ENCODE measurements around the gene CEP76. TPM values are rescaled to one million over a fixed set of nuclear protein-coding genes. Genes with fewer than 3 reads are reported as not detected.
A peak's percentile ranks its signal among the peaks of the same experiment; 100 is the strongest.
"Not testable (repeated sequence)": the region's sequence is repeated elsewhere in the genome, so short reads cannot be mapped to it uniquely, and the experiment has no call there.

The CEP76 gene
- total RNA-seq, 1 donor from 2014 or later = 7.2 TPM

DNA sequence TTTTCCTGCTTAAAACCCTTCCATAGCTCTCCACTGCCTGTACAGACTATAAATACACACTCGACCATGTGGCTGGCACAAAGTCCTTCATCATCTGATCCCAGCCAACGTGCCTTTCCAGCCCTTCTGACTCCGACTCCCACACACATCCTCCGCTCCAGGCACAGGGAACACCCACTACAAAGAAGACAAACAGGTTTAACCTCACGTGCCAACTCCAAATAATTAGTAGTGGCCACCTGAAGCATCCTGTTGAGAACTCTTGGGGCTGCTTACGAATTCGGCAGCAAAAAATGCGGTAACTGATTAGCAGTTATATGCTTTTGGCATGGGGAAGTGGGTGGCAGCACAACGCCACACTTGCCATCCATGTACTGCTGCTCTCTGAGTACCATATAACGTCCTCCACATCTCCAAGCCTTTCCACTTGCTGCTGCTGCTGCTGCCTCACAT is 56.7 kb downstream of the CEP76 start:
- Mint-ChIP-seq H3K4me1 (ENCODE audit: unreplicated experiment) (peaks cover 38% of the 10 kb centered on the region), H3K36me3 (ENCODE audit: unreplicated experiment) (peaks cover 3% of the 10 kb centered on the region), H3K9me3 (ENCODE audit: unreplicated experiment) (no peaks in the 10 kb centered on the region), H3K27ac (ENCODE audit: unreplicated experiment) (peak overlapping the region; percentile 64), H3K27me3 (ENCODE audit: unreplicated experiment) (no peaks in the 10 kb centered on the region), H3K4me3 (ENCODE audit: unreplicated experiment) (no peak overlapping the region)
- TF ChIP-seq, protein P1, sequence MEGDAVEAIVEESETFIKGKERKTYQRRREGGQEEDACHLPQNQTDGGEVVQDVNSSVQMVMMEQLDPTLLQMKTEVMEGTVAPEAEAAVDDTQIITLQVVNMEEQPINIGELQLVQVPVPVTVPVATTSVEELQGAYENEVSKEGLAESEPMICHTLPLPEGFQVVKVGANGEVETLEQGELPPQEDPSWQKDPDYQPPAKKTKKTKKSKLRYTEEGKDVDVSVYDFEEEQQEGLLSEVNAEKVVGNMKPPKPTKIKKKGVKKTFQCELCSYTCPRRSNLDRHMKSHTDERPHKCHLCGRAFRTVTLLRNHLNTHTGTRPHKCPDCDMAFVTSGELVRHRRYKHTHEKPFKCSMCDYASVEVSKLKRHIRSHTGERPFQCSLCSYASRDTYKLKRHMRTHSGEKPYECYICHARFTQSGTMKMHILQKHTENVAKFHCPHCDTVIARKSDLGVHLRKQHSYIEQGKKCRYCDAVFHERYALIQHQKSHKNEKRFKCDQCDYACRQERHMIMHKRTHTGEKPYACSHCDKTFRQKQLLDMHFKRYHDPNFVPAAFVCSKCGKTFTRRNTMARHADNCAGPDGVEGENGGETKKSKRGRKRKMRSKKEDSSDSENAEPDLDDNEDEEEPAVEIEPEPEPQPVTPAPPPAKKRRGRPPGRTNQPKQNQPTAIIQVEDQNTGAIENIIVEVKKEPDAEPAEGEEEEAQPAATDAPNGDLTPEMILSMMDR (IDR thresholded peaks at IDR 0.05) = no peak
- DNase-seq (ENCODE audit: extremely low spot score, unreplicated experiment) = no peak

- no peaks in the 10 kb centered on the region for H3K9me3 Mint-ChIP-seq (ENCODE audit: unreplicated experiment)
- TF ChIP-seq, protein P1 (IDR thresholded peaks at IDR 0.05) = no peak
- no peak for DNase-seq (ENCODE audit: extremely low spot score, unreplicated experiment)
- peak overlapping the region; percentile 64 for H3K27ac Mint-ChIP-seq (ENCODE audit: unreplicated experiment)
- peaks cover 42% of the 10 kb centered on the region for H3K4me1 Mint-ChIP-seq (ENCODE audit: unreplicated experiment)
- no peaks in the 10 kb centered on the region for H3K27me3 Mint-ChIP-seq (ENCODE audit: unreplicated experiment)
- no peak overlapping the region for H3K4me3 Mint-ChIP-seq (ENCODE audit: unreplicated experiment)
- peaks cover 3% of the 10 kb centered on the region for H3K36me3 Mint-ChIP-seq (ENCODE audit: unreplicated experiment)
Observed at GRCh38 chr18:12645254-12645653, 57.3 kb downstream of the CEP76 start.

- Mint-ChIP-seq H3K27ac (ENCODE audit: unreplicated experiment) (peak overlapping the region; percentile 42), H3K4me1 (ENCODE audit: unreplicated experiment) (peaks cover 47% of the 10 kb centered on the region)
- not testable (repeated sequence) for DNase-seq (ENCODE audit: extremely low spot score, unreplicated experiment); H3K36me3 Mint-ChIP-seq (ENCODE audit: unreplicated experiment); H3K4me3 Mint-ChIP-seq (ENCODE audit: unreplicated experiment); H3K27me3 Mint-ChIP-seq (ENCODE audit: unreplicated experiment); H3K9me3 Mint-ChIP-seq (ENCODE audit: unreplicated experiment)
Observed at GRCh38 chr18:12643756-12644155, 58.8 kb downstream of the CEP76 start.

DNA sequence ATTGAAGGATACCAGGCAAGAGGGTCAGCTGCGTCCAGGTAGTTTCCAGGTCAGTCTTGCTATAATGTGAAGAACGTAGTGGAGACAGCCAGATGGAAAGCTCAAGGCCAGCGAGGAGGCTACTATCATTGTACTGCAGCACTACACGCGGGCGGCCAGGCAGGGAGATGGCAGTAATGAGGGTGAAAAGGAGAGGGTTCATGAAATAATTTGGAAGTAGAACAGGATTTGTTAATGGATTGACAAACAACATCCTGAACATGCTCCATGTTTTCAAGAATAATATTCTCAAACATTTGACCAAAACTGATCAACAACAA is 61.7 kb downstream of the CEP76 start:
- Mint-ChIP-seq H3K9me3 (ENCODE audit: unreplicated experiment) (no peaks in the 10 kb centered on the region), H3K4me3 (ENCODE audit: unreplicated experiment) (peak overlapping the region; percentile 50), H3K36me3 (ENCODE audit: unreplicated experiment) (no peaks in the 10 kb centered on the region), H3K27me3 (ENCODE audit: unreplicated experiment) (no peaks in the 10 kb centered on the region), H3K27ac (ENCODE audit: unreplicated experiment) (peak overlapping the region; percentile 96), H3K4me1 (ENCODE audit: unreplicated experiment) (peaks cover 69% of the 10 kb centered on the region)
- TF ChIP-seq, protein P1 (IDR thresholded peaks at IDR 0.05) = no peak
- no peak for DNase-seq (ENCODE audit: extremely low spot score, unreplicated experiment)

- TF ChIP-seq, protein P1 (IDR thresholded peaks at IDR 0.05) = peak; percentile 33
- Mint-ChIP-seq H3K27ac (ENCODE audit: unreplicated experiment) (peak overlapping the region; percentile 96), H3K36me3 (ENCODE audit: unreplicated experiment) (no peaks in the 10 kb centered on the region), H3K9me3 (ENCODE audit: unreplicated experiment) (no peaks in the 10 kb centered on the region), H3K27me3 (ENCODE audit: unreplicated experiment) (no peaks in the 10 kb centered on the region), H3K4me1 (ENCODE audit: unreplicated experiment) (peaks cover 63% of the 10 kb centered on the region), H3K4me3 (ENCODE audit: unreplicated experiment) (peak overlapping the region; percentile 50)
- no peak for DNase-seq (ENCODE audit: extremely low spot score, unreplicated experiment)
Observed at GRCh38 chr18:12639990-12640880, 62.3 kb downstream of the CEP76 start.

Measured in osteocyte (in vitro differentiated cells).